GM18519 (cell line): ENCODE results near the gene HSPA9.
A peak's percentile ranks its signal among the peaks of the same experiment; 100 is the strongest.

Source experiments
- ATAC-seq: cut with Tn5 transposase; IDR thresholded peaks from one replicate; pipeline ENCODE4 v1.9.1; 2021; ENCODE audit warnings: mild to moderate bottlenecking, moderate library complexity; ENCODE audit not compliant: unreplicated experiment, low FRiP score

HSPA9 gene

GRCh38 chr5:138575194-138576015 is at the start of gene HSPA9:
HSPA9 (minus strand) TSS chr5:138575401; CDS start chr5:138575318, 83 bp downstream.
- ATAC-seq, result peak; percentile 88

DNA sequence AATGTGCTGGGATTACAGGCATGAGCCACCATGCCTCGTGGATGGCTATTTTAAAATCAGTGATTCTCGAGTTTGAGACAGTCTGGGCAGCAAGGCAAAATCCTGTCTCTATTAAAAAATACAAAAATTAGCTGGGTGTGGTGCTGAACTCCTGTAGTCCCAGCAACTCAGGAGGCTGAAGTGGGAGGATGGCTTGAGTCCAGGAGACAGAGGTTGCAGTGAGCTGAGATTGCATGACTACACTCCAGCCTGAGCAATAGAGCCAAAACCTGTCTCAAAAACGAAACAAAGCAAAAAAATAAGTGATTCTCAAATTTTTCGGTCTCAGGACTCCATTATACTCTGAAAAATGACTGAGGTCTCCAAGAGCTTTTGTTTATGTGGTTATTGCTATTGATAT is 47.9 kb upstream of the HSPA9 start:
- no peak for ATAC-seq

DNA sequence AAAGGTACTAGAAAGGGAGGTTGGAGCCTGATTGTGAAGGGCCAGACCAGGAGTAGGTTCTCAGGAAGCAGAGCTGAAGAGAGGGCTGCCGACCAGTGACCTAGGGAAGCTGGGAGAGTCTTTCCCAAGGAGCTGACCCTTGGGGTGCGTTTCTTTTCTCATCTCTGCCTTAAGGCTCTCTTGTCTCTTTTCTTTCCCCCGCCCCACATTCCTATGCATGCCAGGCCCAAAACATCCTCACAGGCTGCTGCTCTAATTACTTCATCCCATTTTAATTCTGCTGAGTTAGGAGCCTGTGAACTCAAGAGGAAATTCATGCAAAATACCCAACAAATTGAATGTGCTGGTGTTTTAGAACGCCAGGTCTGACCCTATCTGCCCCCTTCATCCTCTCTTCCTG is 46.9 kb upstream of the HSPA9 start:
- no peak for ATAC-seq

GRCh38 chr5:138620663-138621224 is 45.5 kb upstream of the HSPA9 start:
- no peak for ATAC-seq

DNA sequence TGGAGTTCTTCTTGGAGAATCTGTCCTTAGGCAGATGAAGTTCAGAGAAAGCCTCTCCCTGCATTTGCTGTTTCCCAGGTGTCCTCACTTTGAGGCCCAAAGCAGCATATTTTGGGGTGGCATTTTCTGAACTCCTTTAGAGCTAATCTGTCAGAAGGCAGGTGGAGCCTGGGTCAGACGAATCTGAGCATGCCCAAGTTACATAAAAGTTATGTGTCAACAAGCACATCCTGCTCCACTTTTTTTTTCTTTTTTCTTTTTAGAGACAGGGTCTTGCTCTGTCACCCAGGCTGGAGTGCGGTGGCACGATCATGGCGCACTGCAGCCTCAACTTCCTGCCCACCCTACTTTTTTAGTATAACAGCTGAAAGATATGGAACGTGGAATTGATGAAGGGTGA is 41.3 kb upstream of the HSPA9 start:
- no peak for ATAC-seq

DNA sequence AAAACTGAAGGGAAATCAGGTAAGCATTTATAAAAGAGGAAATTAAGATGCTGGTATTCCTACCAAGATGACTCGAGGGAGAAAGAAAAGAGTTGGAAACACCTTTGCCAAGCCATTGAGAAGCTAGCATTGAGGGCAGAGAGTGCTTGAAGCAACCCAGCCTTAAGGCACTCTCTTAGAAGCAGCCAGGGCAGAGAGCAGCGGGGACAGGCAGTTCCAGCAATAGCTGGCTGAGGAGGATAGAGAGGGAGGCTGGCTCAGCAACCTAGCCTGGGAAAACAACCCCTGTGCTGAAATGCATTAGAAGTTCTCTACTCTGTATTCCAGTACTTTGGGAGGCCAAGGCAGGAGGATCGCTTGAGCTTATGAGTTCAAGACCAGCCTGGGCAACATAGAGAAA is 40.3 kb upstream of the HSPA9 start:
- ATAC-seq, result no peak

DNA sequence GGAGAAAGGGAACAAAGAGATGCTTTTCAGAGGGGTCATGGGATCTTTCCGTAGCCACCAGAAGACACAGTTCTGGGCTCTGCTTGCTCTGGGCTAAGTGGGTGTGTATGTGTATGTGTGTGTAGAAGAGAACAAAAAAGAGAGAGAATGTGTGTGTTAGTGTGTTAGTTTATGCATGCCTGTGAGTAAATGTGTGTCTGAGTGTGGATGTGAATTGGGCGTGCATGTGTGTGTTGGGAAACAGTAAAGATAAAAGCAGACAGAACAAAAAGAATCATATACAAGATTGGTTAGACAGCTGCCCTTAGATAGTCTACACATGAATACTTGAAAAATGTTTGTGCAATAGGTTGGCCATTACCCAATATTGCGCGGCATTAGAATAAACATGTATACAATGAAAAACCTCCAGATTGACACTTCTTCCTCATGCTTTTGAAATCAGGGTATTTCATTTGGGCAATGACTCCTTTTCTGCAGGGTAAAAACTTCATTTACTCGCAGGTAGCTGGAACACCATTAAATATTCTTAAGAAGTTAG is 36.5 kb upstream of the HSPA9 start:
- ATAC-seq, result no peak

- ATAC-seq, result no peak
Measured at GRCh38 chr5:138610918-138611677, 35.9 kb upstream of the HSPA9 start.

DNA sequence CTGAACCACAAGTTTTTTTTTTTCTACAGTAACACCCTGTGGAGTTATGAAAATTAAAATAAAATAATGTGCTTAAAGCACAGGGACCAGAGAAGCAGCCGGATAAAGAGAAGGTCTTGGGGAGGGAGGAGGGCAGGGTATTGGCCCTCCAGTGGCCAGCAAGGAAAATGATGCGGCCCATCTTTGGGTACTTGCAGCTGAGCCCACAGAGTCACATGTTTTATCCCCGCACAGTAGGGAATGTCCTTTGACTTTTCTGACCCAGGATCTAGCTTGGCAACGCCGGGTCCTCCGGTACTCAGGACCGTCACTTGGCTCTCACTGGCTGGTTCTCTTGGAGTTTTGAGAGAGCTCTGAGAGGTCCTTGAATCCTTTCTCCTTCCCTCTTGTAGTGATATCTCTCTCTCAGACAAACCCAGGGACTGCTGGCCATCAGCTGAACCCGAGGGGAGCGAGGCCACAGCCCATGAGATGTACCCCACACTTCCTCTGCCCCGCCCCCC is 35.3 kb upstream of the HSPA9 start:
- ATAC-seq, result no peak

DNA sequence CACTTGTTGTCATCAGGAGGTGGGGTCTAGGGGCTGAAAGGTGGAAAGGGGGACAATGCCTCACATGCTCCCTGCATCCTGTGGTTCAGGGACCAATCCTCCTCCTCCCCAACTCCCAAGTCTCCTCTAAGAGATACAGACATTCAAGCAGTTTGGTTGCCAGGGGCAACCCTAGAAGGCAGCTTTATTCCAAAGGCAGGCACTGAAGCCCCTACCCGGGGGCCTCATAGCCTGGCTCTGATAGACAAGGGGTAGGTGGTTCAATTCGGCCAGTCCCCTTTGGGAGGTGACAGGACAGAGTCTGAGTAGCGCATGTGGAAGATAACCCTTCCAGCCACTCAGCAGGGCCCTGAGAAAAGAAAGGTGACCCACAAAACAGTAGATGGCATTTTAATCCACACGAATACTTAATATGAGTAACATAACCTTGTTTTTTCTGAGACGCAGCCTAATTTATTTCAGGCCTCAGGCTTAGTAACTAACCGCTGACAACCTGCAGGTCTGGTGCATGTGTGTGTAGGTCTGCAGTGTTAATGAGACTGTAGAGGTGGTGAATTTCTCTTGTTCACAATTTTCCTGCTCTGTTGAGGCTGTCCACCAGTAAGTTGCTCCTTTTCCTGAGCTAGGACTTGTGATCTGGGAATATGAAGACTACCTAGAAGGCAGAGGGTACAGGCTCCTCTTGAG is 31.3 kb upstream of the HSPA9 start:
- ATAC-seq, result no peak

DNA sequence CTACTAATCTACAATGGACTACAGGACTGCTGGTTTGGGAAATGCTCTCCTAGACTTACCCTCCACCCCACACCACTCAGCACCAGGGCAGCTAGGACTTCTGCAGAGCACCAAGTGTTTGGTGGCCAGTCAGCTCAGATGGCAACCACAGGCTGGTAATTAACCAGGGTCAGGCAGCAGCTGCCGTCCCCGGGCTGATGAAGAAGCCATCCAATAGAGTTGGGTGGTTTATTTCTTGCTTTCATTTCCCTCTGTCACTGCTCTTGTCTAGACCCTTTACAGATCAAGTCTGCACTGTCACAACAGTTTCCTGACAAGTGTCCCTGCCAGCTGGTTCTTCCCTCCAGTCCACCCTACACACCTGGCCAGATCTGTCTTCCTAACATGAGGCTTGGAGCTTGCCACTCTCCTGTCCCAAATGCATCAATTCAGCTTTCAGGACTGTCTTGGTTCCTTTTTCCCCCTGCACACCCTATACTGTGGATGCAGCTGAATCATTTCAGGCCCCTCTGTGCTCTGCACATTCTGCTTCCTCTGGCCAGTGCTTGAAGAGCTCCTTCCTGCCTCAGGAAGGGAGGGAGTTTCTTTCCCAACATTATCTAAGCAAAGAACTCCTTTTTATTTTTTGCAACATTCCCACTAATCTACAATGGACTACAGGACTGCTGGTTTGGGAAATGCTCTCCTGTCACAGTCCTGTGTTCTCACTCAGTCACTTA is 30.2 kb upstream of the HSPA9 start:
- ATAC-seq, result no peak

- no peak for ATAC-seq
Measured at GRCh38 chr5:138604176-138604785, 29.1 kb upstream of the HSPA9 start.

DNA sequence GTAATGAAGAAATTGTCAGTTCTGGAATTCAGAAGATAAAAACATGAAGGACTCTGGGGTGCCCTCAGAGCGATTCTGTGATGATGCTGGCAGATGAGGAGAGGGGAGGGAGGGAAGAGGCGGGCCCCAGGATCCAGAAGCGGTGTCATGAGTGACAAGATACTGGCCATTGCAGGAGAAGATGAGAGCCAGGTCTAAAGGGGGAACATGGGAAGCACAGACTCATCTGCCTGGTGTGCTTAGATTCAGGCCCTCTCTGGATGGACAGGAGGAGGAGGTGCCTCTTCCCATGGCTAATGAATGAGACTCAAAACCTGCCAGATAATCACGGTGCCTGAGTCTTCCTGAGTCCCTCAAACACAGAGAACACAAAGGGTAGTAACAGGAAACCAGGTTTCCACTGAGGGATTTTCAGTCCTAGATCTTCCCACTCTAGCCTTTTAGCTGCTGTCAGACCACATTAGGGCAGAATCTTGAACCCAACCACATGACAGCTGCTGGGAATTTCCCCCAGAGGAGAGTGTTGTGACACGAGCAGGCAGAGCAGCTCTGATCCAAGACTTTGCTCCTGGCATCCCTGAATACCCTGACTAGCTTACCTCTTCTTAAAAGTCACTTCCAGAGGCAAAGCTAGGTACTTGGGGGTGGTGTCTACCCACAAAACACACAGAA is 28.2 kb upstream of the HSPA9 start:
- ATAC-seq, result no peak

GRCh38 chr5:138602371-138603000 is 27.3 kb upstream of the HSPA9 start:
- ATAC-seq, result no peak

DNA sequence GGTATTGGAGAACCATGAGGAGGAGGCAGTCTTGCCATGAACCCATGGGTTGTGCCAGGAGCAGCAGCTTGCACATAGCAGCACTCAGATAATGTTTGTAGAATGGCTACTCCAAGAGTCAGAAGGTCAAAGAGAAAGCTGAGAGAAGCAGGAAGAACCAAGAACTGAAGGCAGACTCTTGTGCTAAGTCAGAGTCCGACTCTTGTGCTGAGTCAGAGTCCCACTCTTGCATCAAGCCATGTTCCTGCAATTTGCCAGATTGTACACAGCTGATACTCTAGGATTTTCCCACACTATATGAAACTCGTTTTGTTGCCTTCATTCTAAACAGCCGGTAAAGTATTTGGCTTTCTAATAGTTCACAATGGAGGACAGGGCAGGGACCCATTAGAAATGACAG is 26.2 kb upstream of the HSPA9 start:
- ATAC-seq, result no peak

DNA sequence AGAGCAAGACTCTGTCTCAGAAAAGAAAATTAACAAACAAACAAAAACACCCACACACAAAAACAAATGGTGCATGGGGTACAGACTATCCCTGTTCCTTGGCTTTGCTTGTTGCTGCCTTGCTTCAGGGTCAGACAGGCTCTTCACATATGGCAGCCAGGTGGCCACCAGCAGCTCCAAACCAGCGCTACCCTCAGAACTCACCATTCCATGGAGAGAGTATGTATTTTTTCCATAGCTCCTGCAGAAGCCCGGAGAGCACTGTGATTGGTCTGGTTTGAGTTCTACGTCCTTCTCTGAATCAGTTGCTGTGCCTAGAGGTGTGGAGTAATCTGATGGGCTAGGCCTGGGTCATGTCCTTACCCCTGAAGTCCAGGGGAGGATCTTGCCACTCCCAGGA is 25.2 kb upstream of the HSPA9 start:
- no peak for ATAC-seq

GRCh38 chr5:138597661-138598400 is 22.6 kb upstream of the HSPA9 start:
- ATAC-seq, result no peak
